Ishikawa (cell line): Measurements from ENCODE around the gene ATL3.

ENCODE experiments used
- CEBPB ChIP-seq: IDR thresholded peaks from 2 replicates; pipeline ENCODE4 v1.6.1; 2012
- CREB1 ChIP-seq: IDR thresholded peaks from 2 replicates; pipeline ENCODE4 v1.6.1; 2012; ENCODE audit warnings: low read depth
- EGR1 ChIP-seq: IDR thresholded peaks from 2 replicates; pipeline ENCODE4 v1.6.1; 2012
- EP300 ChIP-seq: IDR thresholded peaks from 2 replicates; pipeline ENCODE4 v1.6.1; 2012; ENCODE audit warnings: borderline replicate concordance
- FOXM1 ChIP-seq: IDR thresholded peaks from 2 replicates; pipeline ENCODE4 v1.6.1; 2012; ENCODE audit warnings: low read depth, borderline replicate concordance
- NFIC ChIP-seq: IDR thresholded peaks from 2 replicates; pipeline ENCODE4 v1.6.1; 2012
- RAD21 ChIP-seq: IDR thresholded peaks from 2 replicates; pipeline ENCODE4 v1.6.1; 2012; ENCODE audit warnings: low read depth
- TAF1 ChIP-seq: IDR thresholded peaks from 2 replicates; pipeline ENCODE4 v1.6.1; 2012; ENCODE audit warnings: low read depth, mild to moderate bottlenecking
- TCF12 ChIP-seq: IDR thresholded peaks from 2 replicates; pipeline ENCODE4 v1.6.1; 2012; ENCODE audit warnings: low read depth
- TEAD4 ChIP-seq: IDR thresholded peaks from 2 replicates; pipeline ENCODE4 v1.6.1; 2012
- YY1 ChIP-seq: IDR thresholded peaks from 2 replicates; pipeline ENCODE4 v1.6.1; 2012; ENCODE audit warnings: low read depth
- ZBTB7A ChIP-seq: IDR thresholded peaks from 2 replicates; pipeline ENCODE4 v1.6.1; 2012; ENCODE audit warnings: low read depth
- TF ChIP-seq, protein P1 (sequence below): IDR thresholded peaks from 2 replicates; pipeline ENCODE4 v1.6.1; 2012
- TF ChIP-seq, protein P2 (sequence below): IDR thresholded peaks from 2 replicates; pipeline ENCODE4 v1.6.1; 2012; ENCODE audit warnings: low read depth, mild to moderate bottlenecking
- TF ChIP-seq, protein P3 (sequence below): IDR thresholded peaks from 2 replicates; pipeline ENCODE4 v1.6.1; 2012

Gene ATL3

DNA sequence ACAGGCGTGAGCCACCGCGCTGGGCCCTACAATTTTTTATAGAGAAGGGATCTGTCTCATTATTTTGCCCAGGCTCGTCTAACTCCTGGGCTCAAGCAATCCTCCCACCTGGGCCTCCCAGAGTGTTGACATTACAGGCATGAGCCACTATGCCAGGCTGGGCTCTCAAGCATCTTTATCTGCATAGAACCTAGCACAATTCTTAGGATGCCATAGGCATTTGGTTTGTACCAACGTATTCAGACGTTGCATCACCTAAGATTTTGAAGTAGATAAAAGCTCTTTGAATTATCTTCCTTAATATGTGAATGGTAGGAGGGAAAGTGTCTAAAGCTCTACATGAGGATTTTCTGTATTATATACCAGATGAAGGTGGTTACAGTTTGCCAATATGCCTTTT lies 40.7 kb upstream of the ATL3 start:
- TF ChIP-seq YY1 (no peak), EP300 (no peak), EGR1 (no peak), TCF12 (no peak), RAD21 (no peak), NFIC (no peak), TAF1 (no peak), FOXM1 (no peak), TEAD4 (no peak), ZBTB7A (no peak), CREB1 (no peak), CEBPB (no peak)
- TF ChIP-seq, protein P1, sequence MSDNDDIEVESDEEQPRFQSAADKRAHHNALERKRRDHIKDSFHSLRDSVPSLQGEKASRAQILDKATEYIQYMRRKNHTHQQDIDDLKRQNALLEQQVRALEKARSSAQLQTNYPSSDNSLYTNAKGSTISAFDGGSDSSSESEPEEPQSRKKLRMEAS = no peak
- TF ChIP-seq, protein P2, sequence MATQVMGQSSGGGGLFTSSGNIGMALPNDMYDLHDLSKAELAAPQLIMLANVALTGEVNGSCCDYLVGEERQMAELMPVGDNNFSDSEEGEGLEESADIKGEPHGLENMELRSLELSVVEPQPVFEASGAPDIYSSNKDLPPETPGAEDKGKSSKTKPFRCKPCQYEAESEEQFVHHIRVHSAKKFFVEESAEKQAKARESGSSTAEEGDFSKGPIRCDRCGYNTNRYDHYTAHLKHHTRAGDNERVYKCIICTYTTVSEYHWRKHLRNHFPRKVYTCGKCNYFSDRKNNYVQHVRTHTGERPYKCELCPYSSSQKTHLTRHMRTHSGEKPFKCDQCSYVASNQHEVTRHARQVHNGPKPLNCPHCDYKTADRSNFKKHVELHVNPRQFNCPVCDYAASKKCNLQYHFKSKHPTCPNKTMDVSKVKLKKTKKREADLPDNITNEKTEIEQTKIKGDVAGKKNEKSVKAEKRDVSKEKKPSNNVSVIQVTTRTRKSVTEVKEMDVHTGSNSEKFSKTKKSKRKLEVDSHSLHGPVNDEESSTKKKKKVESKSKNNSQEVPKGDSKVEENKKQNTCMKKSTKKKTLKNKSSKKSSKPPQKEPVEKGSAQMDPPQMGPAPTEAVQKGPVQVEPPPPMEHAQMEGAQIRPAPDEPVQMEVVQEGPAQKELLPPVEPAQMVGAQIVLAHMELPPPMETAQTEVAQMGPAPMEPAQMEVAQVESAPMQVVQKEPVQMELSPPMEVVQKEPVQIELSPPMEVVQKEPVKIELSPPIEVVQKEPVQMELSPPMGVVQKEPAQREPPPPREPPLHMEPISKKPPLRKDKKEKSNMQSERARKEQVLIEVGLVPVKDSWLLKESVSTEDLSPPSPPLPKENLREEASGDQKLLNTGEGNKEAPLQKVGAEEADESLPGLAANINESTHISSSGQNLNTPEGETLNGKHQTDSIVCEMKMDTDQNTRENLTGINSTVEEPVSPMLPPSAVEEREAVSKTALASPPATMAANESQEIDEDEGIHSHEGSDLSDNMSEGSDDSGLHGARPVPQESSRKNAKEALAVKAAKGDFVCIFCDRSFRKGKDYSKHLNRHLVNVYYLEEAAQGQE = no peak
- TF ChIP-seq, protein P3, sequence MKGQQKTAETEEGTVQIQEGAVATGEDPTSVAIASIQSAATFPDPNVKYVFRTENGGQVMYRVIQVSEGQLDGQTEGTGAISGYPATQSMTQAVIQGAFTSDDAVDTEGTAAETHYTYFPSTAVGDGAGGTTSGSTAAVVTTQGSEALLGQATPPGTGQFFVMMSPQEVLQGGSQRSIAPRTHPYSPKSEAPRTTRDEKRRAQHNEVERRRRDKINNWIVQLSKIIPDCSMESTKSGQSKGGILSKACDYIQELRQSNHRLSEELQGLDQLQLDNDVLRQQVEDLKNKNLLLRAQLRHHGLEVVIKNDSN = no peak

DNA sequence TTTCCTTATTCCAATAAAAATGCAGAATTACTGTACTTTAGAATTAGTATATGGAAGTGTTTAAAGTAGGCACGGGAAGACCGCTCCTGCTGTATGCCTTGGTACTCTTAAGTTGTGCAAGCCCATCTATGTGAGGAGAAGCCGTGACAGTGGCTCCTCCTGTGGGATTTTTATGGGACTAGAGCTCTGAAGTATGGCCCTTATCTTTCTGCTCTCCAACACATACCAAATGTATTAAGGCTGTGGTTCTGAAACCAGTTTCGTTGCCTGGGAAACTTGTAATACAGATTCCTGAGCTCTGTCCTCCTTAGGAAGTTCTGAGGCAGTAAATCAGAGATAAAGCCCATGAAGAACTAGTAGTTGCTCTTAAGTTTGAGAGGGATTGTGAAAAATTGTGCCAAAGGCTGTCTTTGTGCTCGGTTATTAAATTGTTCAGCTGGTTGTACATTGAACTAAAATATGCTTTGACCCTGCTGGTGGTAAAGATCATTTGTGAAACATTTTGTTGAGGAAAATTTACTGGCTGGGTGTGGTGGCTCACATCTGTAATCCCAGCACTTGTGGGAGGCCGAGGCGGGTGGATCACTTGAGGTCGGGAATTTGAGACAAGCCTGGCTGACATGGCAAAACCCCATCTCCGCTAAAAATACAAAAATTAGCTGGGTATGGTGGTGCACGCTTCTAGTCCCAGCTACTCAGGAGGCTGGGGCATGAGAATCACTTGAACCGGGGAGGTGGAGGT lies 39.5 kb upstream of the ATL3 start:
- TF ChIP-seq TCF12 = no peak
- TF ChIP-seq, protein P2 = no peak
- TF ChIP-seq YY1 = no peak
- no peak for TF ChIP-seq FOXM1
- no peak for TF ChIP-seq CREB1
- no peak for TF ChIP-seq CEBPB
- TF ChIP-seq, protein P3 = no peak
- TF ChIP-seq EP300 = no peak
- TF ChIP-seq, protein P1 = no peak
- no peak for TF ChIP-seq ZBTB7A
- TF ChIP-seq RAD21 = no peak
- no peak for TF ChIP-seq NFIC
- TF ChIP-seq TEAD4 = no peak

DNA sequence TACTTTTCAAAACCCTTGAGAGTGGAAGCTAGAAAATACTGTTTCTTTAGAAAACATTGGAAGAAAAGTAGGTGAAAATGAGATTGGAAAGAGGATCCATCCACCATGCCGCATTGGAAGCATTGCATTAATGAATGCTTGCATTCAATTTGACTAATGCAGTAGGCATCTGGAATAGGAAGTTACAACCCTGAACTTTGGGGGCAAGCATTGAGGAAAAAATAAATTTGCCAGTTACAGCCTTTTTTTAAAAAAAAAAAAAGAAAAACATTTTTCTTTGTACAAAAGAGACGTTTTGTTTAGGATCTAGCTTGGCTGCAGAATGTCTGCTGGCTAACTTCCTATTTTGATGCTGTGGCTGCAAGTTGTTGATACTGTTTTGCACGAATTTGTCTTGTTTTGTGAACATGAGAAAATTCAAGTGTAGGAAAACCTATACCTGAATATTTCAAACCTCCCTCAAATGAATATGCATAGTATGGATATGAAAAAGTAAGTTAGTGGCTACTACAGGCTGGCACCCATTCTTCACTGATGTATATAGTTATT lies 38.2 kb upstream of the ATL3 start:
- TF ChIP-seq EGR1 = no peak
- TF ChIP-seq YY1 = no peak
- TF ChIP-seq, protein P3 = no peak
- TF ChIP-seq, protein P1 = no peak
- no peak for TF ChIP-seq ZBTB7A
- no peak for TF ChIP-seq NFIC
- no peak for TF ChIP-seq CEBPB
- TF ChIP-seq TCF12 = no peak
- no peak for TF ChIP-seq FOXM1
- TF ChIP-seq RAD21 = no peak
- TF ChIP-seq EP300 = no peak

DNA sequence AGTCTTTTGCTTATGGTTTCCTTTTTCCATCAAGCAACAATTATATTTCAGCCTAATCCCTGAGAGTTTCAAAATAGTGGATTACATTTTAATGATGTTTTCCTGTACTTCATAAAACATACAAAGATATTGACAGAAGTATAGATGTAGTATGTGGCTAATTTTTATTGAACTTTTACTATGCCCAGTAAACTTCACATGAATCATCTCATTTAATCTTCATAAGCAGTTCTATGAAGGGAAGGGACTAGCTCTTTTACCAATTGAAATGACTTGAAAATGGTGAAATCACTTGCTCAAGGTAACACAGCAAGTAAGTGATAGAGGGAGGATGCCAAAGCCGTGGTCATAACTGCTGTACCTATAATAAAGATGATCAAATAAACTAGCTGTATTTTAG lies 37.6 kb upstream of the ATL3 start:
- TF ChIP-seq NFIC = no peak
- TF ChIP-seq, protein P1 = no peak

DNA sequence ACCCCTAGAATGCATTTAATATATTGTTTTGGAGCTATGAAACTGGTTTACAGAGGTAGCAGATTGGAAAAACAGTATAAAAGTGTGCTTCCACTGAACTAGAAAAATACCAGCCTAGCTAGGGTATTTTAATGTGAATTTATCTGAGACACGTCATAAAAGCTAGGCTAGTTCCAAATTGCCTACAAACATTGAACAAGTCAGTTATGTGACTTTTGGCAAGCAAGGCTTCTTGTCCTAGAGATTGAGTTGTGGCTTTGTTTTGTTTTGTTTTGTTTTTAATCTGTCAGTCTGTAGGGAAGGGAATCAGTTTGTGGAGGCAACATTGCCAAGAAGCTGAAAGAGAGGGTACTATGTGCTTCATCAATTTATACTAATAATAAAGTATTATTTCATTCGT lies 34.4 kb upstream of the ATL3 start:
- TF ChIP-seq, protein P3 = no peak
- no peak for TF ChIP-seq NFIC
- TF ChIP-seq TEAD4 = no peak
- TF ChIP-seq ZBTB7A = no peak
- no peak for TF ChIP-seq YY1
- TF ChIP-seq CREB1 = no peak
